HCT116 (cell line): Measurements from ENCODE around the gene INSR.

ENCODE experiments used
- CEBPB ChIP-seq: IDR thresholded peaks from 2 replicates; pipeline ENCODE4 v1.6.1; 2012; ENCODE audit warnings: low read depth
- FOSL1 ChIP-seq: IDR thresholded peaks from 2 replicates; pipeline ENCODE4 v1.6.1; 2012; ENCODE audit warnings: low read depth
- POLR2A ChIP-seq: IDR thresholded peaks from 2 replicates; pipeline ENCODE4 v1.7.0; 2011; ENCODE audit warnings: borderline replicate concordance; ENCODE audit not compliant: insufficient read depth, insufficient read length; ENCODE audit errors: extremely low read depth
- POLR2AphosphoS5 ChIP-seq: IDR thresholded peaks from 2 replicates; pipeline ENCODE4 v1.6.1; 2011; ENCODE audit warnings: mild to moderate bottlenecking, low read depth, low read length, moderate library complexity
- SRF ChIP-seq: IDR thresholded peaks from 2 replicates; pipeline ENCODE4 v1.6.1; 2012; ENCODE audit warnings: low read depth
- ZFX ChIP-seq: fragments of 450-650 bp; IDR thresholded peaks from 2 replicates; pipeline ENCODE4 v1.6.1; 2017
- ZNF274 ChIP-seq: fragments of 200-500 bp; sonication (Bioruptor generic); IDR thresholded peaks from 2 replicates; pipeline ENCODE4 v1.6.1; 2014; ENCODE audit warnings: mild to moderate bottlenecking, low read depth, low read length, inconsistent platforms
- TF ChIP-seq, protein P1 (sequence below): IDR thresholded peaks from 2 replicates; pipeline ENCODE4 v1.6.1; 2011; ENCODE audit warnings: mild to moderate bottlenecking, low read length, moderate library complexity; ENCODE audit not compliant: insufficient replicate concordance; ENCODE audit errors: extremely low read depth
- TF ChIP-seq, protein P2 (sequence below): IDR thresholded peaks from 2 replicates; pipeline ENCODE4 v1.6.1; 2012
- TF ChIP-seq, protein P3 (sequence below), 3 experiments: fragments of 200-600 bp in 1 of 3; sonication (generic) in 1 of 3; IDR thresholded peaks in 2 of 3; conservative IDR thresholded peaks in 1 of 3; 2 replicates each; pipeline ENCODE4 v1.5.1; 2012 to 2017; ENCODE audit warnings: low read depth in 2 of 3, low read length in 2 of 3, antibody characterized with exemption in 1 of 3, borderline replicate concordance in 1 of 3, control low read depth in 1 of 3, mild to moderate bottlenecking in 1 of 3, mixed read lengths in 1 of 3, mixed run types in 1 of 3, moderate library complexity in 1 of 3; ENCODE audit not compliant: insufficient read depth in 1 of 3
- TF ChIP-seq, protein P4 (sequence below): IDR thresholded peaks from 2 replicates; pipeline ENCODE4 v1.6.1; 2012; ENCODE audit warnings: low read depth

DNA sequence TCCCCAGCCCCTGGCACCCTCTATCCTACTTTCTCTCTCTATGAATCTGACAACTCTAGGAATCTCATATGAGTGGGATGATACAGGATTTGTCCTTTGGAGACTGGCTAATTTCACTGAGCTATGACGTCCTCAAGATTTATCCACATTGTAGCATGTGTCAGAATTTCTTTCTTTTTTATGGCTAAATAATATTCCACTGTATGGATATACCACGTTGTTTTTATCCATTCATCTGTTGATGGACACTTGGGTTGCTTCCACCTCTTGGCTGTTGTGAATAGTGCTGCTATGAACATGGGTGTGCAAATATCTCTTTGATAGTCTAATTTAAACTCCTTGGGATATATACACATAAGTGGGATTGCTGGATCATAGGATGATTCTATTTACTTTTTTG, 24.0 kb upstream of the INSR start:
- TF ChIP-seq ZNF274 (no peak), POLR2A (no peak), SRF (no peak), POLR2AphosphoS5 (no peak), CEBPB (no peak), FOSL1 (no peak), ZFX (no peak)
- TF ChIP-seq, protein P1, sequence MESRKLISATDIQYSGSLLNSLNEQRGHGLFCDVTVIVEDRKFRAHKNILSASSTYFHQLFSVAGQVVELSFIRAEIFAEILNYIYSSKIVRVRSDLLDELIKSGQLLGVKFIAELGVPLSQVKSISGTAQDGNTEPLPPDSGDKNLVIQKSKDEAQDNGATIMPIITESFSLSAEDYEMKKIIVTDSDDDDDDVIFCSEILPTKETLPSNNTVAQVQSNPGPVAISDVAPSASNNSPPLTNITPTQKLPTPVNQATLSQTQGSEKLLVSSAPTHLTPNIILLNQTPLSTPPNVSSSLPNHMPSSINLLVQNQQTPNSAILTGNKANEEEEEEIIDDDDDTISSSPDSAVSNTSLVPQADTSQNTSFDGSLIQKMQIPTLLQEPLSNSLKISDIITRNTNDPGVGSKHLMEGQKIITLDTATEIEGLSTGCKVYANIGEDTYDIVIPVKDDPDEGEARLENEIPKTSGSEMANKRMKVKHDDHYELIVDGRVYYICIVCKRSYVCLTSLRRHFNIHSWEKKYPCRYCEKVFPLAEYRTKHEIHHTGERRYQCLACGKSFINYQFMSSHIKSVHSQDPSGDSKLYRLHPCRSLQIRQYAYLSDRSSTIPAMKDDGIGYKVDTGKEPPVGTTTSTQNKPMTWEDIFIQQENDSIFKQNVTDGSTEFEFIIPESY, result no peak
- TF ChIP-seq, protein P2, sequence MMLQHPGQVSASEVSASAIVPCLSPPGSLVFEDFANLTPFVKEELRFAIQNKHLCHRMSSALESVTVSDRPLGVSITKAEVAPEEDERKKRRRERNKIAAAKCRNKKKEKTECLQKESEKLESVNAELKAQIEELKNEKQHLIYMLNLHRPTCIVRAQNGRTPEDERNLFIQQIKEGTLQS, result no peak
- TF ChIP-seq, protein P3, sequence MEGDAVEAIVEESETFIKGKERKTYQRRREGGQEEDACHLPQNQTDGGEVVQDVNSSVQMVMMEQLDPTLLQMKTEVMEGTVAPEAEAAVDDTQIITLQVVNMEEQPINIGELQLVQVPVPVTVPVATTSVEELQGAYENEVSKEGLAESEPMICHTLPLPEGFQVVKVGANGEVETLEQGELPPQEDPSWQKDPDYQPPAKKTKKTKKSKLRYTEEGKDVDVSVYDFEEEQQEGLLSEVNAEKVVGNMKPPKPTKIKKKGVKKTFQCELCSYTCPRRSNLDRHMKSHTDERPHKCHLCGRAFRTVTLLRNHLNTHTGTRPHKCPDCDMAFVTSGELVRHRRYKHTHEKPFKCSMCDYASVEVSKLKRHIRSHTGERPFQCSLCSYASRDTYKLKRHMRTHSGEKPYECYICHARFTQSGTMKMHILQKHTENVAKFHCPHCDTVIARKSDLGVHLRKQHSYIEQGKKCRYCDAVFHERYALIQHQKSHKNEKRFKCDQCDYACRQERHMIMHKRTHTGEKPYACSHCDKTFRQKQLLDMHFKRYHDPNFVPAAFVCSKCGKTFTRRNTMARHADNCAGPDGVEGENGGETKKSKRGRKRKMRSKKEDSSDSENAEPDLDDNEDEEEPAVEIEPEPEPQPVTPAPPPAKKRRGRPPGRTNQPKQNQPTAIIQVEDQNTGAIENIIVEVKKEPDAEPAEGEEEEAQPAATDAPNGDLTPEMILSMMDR (IDR thresholded peaks at IDR 0.05 in 2 of 3, conservative IDR thresholded peaks at IDR 0.05 in 1 of 3; ENCODE audit: borderline replicate concordance in 1 of 3, insufficient read depth in 1 of 3, low read depth in 2 of 3, low read length in 2 of 3), result no peak
- TF ChIP-seq, protein P4, sequence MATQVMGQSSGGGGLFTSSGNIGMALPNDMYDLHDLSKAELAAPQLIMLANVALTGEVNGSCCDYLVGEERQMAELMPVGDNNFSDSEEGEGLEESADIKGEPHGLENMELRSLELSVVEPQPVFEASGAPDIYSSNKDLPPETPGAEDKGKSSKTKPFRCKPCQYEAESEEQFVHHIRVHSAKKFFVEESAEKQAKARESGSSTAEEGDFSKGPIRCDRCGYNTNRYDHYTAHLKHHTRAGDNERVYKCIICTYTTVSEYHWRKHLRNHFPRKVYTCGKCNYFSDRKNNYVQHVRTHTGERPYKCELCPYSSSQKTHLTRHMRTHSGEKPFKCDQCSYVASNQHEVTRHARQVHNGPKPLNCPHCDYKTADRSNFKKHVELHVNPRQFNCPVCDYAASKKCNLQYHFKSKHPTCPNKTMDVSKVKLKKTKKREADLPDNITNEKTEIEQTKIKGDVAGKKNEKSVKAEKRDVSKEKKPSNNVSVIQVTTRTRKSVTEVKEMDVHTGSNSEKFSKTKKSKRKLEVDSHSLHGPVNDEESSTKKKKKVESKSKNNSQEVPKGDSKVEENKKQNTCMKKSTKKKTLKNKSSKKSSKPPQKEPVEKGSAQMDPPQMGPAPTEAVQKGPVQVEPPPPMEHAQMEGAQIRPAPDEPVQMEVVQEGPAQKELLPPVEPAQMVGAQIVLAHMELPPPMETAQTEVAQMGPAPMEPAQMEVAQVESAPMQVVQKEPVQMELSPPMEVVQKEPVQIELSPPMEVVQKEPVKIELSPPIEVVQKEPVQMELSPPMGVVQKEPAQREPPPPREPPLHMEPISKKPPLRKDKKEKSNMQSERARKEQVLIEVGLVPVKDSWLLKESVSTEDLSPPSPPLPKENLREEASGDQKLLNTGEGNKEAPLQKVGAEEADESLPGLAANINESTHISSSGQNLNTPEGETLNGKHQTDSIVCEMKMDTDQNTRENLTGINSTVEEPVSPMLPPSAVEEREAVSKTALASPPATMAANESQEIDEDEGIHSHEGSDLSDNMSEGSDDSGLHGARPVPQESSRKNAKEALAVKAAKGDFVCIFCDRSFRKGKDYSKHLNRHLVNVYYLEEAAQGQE, result no peak
